Measurements from ENCODE around the gene PIP4K2C.

Gene PIP4K2C

GRCh38 chr12:57606399-57606798, 15.4 kb downstream of the PIP4K2C start:
- no peaks in the 10 kb centered on the region for H3K36me3 ChIP-seq (ENCODE audit: control insufficient read depth, insufficient read depth, low read length, severe bottlenecking)
- no peaks in the 10 kb centered on the region for H3K9me3 ChIP-seq (ENCODE audit: control insufficient read depth, low read length)
- peaks cover 24% of the 10 kb centered on the region for H3K27me3 ChIP-seq (replicated peaks; ENCODE audit: control insufficient read depth, insufficient read depth, low read length)
- no peak overlapping the region for H3K4me3 ChIP-seq (ENCODE audit: low read length)
- no peak for DNase-seq (ENCODE audit: low read depth)
- peaks cover 11% of the 10 kb centered on the region for H3K4me1 ChIP-seq (ENCODE audit: control insufficient read depth, insufficient read depth, low read length)
- no peak overlapping the region for H3K9ac ChIP-seq (ENCODE audit: low read length)

- Histone ChIP-seq H3K4me3 (ENCODE audit: low read length) (no peak overlapping the region), H3K27me3 (replicated peaks; ENCODE audit: control insufficient read depth, insufficient read depth, low read length) (peaks cover 22% of the 10 kb centered on the region), H3K9me3 (ENCODE audit: control insufficient read depth, low read length) (no peaks in the 10 kb centered on the region), H3K9ac (ENCODE audit: low read length) (no peak overlapping the region), H3K36me3 (ENCODE audit: control insufficient read depth, insufficient read depth, low read length, severe bottlenecking) (no peaks in the 10 kb centered on the region), H3K4me1 (ENCODE audit: control insufficient read depth, insufficient read depth, low read length) (peaks cover 11% of the 10 kb centered on the region)
- no peak for DNase-seq (ENCODE audit: low read depth)
Measured at GRCh38 chr12:57606821-57607220, 15.8 kb downstream of the PIP4K2C start.

GRCh38 chr12:57607958-57608663, 17.1 kb downstream of the PIP4K2C start:
- peaks cover 18% of the 10 kb centered on the region for H3K4me1 ChIP-seq (ENCODE audit: control insufficient read depth, insufficient read depth, low read length)
- no peak for DNase-seq (ENCODE audit: low read depth)
- H3K36me3 ChIP-seq (ENCODE audit: control insufficient read depth, insufficient read depth, low read length, severe bottlenecking) = no peaks in the 10 kb centered on the region
- H3K9me3 ChIP-seq (ENCODE audit: control insufficient read depth, low read length) = no peaks in the 10 kb centered on the region
- no peak overlapping the region for H3K9ac ChIP-seq (ENCODE audit: low read length)
- no peak overlapping the region for H3K4me3 ChIP-seq (ENCODE audit: low read length)
- peaks cover 33% of the 10 kb centered on the region for H3K27me3 ChIP-seq (replicated peaks; ENCODE audit: control insufficient read depth, insufficient read depth, low read length)

- Histone ChIP-seq H3K27me3 (replicated peaks; ENCODE audit: control insufficient read depth, insufficient read depth, low read length) (peaks cover 36% of the 10 kb centered on the region), H3K9me3 (ENCODE audit: control insufficient read depth, low read length) (no peaks in the 10 kb centered on the region), H3K36me3 (ENCODE audit: control insufficient read depth, insufficient read depth, low read length, severe bottlenecking) (no peaks in the 10 kb centered on the region), H3K4me3 (ENCODE audit: low read length) (no peak overlapping the region), H3K4me1 (ENCODE audit: control insufficient read depth, insufficient read depth, low read length) (peaks cover 16% of the 10 kb centered on the region), H3K9ac (ENCODE audit: low read length) (no peak overlapping the region)
- DNase-seq (ENCODE audit: low read depth) = no peak
Measured at GRCh38 chr12:57609101-57609780, 18.2 kb downstream of the PIP4K2C start.

- peak overlapping the region; percentile 23 for H3K4me3 ChIP-seq (ENCODE audit: low read length)
- H3K9me3 ChIP-seq (ENCODE audit: control insufficient read depth, low read length) = no peaks in the 10 kb centered on the region
- H3K9ac ChIP-seq (ENCODE audit: low read length) = no peak overlapping the region
- DNase-seq (ENCODE audit: low read depth) = no peak
- peaks cover 39% of the 10 kb centered on the region for H3K27me3 ChIP-seq (replicated peaks; ENCODE audit: control insufficient read depth, insufficient read depth, low read length)
- peaks cover 14% of the 10 kb centered on the region for H3K4me1 ChIP-seq (ENCODE audit: control insufficient read depth, insufficient read depth, low read length)
- no peaks in the 10 kb centered on the region for H3K36me3 ChIP-seq (ENCODE audit: control insufficient read depth, insufficient read depth, low read length, severe bottlenecking)
Measured at GRCh38 chr12:57609781-57610553, 19.0 kb downstream of the PIP4K2C start.

- H3K27me3 ChIP-seq (replicated peaks; ENCODE audit: control insufficient read depth, insufficient read depth, low read length) = peaks cover 37% of the 10 kb centered on the region
- DNase-seq (ENCODE audit: low read depth) = no peak
- H3K4me3 ChIP-seq (ENCODE audit: low read length) = peak overlapping the region; percentile 66
- peaks cover 14% of the 10 kb centered on the region for H3K4me1 ChIP-seq (ENCODE audit: control insufficient read depth, insufficient read depth, low read length)
- no peak overlapping the region for H3K9ac ChIP-seq (ENCODE audit: low read length)
- no peaks in the 10 kb centered on the region for H3K36me3 ChIP-seq (ENCODE audit: control insufficient read depth, insufficient read depth, low read length, severe bottlenecking)
- H3K9me3 ChIP-seq (ENCODE audit: control insufficient read depth, low read length) = no peaks in the 10 kb centered on the region
Measured at GRCh38 chr12:57610554-57611107, 19.6 kb downstream of the PIP4K2C start.

GRCh38 chr12:57611108-57611826, 20.3 kb downstream of the PIP4K2C start, which contains the start of gene ARHGEF25:
ARHGEF25 (plus strand) TSS chr12:57611435; CDS start chr12:57611895, 460 bp downstream.
- Histone ChIP-seq H3K4me3 (ENCODE audit: low read length) (peak within 1 kb of the TSS; percentile 66), H3K27me3 (replicated peaks; ENCODE audit: control insufficient read depth, insufficient read depth, low read length) (peaks cover 37% of the 10 kb centered on the region), H3K36me3 (ENCODE audit: control insufficient read depth, insufficient read depth, low read length, severe bottlenecking) (no peaks in the 10 kb centered on the region), H3K4me1 (ENCODE audit: control insufficient read depth, insufficient read depth, low read length) (peaks cover 14% of the 10 kb centered on the region), H3K9ac (ENCODE audit: low read length) (peak within 1 kb of the TSS; percentile 67), H3K9me3 (ENCODE audit: control insufficient read depth, low read length) (no peaks in the 10 kb centered on the region)
- DNase-seq (ENCODE audit: low read depth) = peak; percentile 81

- Histone ChIP-seq H3K4me1 (ENCODE audit: control insufficient read depth, insufficient read depth, low read length) (peaks cover 17% of the 10 kb centered on the region), H3K9me3 (ENCODE audit: control insufficient read depth, low read length) (no peaks in the 10 kb centered on the region), H3K4me3 (ENCODE audit: low read length) (peak overlapping the region; percentile 52), H3K36me3 (ENCODE audit: control insufficient read depth, insufficient read depth, low read length, severe bottlenecking) (no peaks in the 10 kb centered on the region), H3K9ac (ENCODE audit: low read length) (no peak overlapping the region), H3K27me3 (replicated peaks; ENCODE audit: control insufficient read depth, insufficient read depth, low read length) (peaks cover 38% of the 10 kb centered on the region)
- DNase-seq (ENCODE audit: low read depth) = no peak
Measured at GRCh38 chr12:57611827-57612710, 21.1 kb downstream of the PIP4K2C start.

GRCh38 chr12:57612711-57613426, 21.9 kb downstream of the PIP4K2C start:
- no peak for DNase-seq (ENCODE audit: low read depth)
- peaks cover 38% of the 10 kb centered on the region for H3K27me3 ChIP-seq (replicated peaks; ENCODE audit: control insufficient read depth, insufficient read depth, low read length)
- no peak overlapping the region for H3K9ac ChIP-seq (ENCODE audit: low read length)
- peaks cover 17% of the 10 kb centered on the region for H3K4me1 ChIP-seq (ENCODE audit: control insufficient read depth, insufficient read depth, low read length)
- no peak overlapping the region for H3K4me3 ChIP-seq (ENCODE audit: low read length)
- no peaks in the 10 kb centered on the region for H3K36me3 ChIP-seq (ENCODE audit: control insufficient read depth, insufficient read depth, low read length, severe bottlenecking)
- no peaks in the 10 kb centered on the region for H3K9me3 ChIP-seq (ENCODE audit: control insufficient read depth, low read length)

All from adipocyte (in vitro differentiated cells).